Breast epithelium (tissue), 4 donors: ENCODE measurements around the gene KRT6C. TPM values are rescaled to one million over a fixed set of nuclear protein-coding genes. Genes with fewer than 3 reads are reported as not detected.
"Not testable (repeated sequence)": the region's sequence is repeated elsewhere in the genome, so short reads cannot be mapped to it uniquely, and the experiment has no call there.

Source experiments
- DNase-seq, 2 donors: peaks; one replicate each; pipeline ENCODE4 v3.0.0-alpha.2; 2019; ENCODE audit warnings: low spot score in 2 of 2
- H3K27ac ChIP-seq, 2 donors: fragments of 200-600 bp; sonication (generic) in 1 of 2; one replicate each; pipeline ENCODE4 v1.5.1; 2016 to 2019; ENCODE audit warnings: mild to moderate bottlenecking in 1 of 2
- H3K27me3 ChIP-seq, 2 donors: fragments of 200-600 bp; sonication (generic) in 1 of 2; one replicate each; pipeline versions ENCODE4 v1.5.1 to v1.6.0; 2017 to 2019; ENCODE audit warnings: control low read depth in 1 of 2, mild to moderate bottlenecking in 1 of 2
- H3K36me3 ChIP-seq: fragments of 200-600 bp; one replicate; pipeline ENCODE4 v1.5.1; 2019
- H3K4me1 ChIP-seq, 2 donors: fragments of 200-600 bp; sonication (generic); one replicate each; pipeline ENCODE4 v1.5.1; 2016 to 2019; ENCODE audit warnings: control low read depth in 1 of 2
- H3K4me3 ChIP-seq, 3 donors: fragments of 200-600 bp; sonication (generic); 1 replicate in 2 of 3; 2 replicates in 1 of 3; pipeline ENCODE4 v1.5.1; 2016 to 2019; ENCODE audit warnings: mild to moderate bottlenecking in 3 of 3, moderate library complexity in 2 of 3
- H3K9me3 ChIP-seq, 2 donors: fragments of 200-600 bp; sonication (generic) in 1 of 2; one replicate each; pipeline ENCODE4 v1.5.1; 2016 to 2019; ENCODE audit warnings: control low read depth in 1 of 2
- CTCF ChIP-seq, 3 donors: fragments of 450-650 bp; IDR thresholded peaks; one replicate each; pipeline ENCODE4 v1.5.1; 2016 to 2017; ENCODE audit warnings: antibody characterized with exemption in 3 of 3, mild to moderate bottlenecking in 3 of 3, moderate library complexity in 3 of 3
- POLR2A ChIP-seq: fragments of 450-650 bp; IDR thresholded peaks from one replicate; pipeline ENCODE4 v1.6.1; 2016; ENCODE audit warnings: antibody characterized with exemption, mild to moderate bottlenecking, moderate library complexity
- POLR2AphosphoS5 ChIP-seq, 3 donors: sonication (generic); formaldehyde crosslinking; IDR thresholded peaks; one replicate each; pipeline ENCODE4 v1.6.1; 2017; ENCODE audit warnings: antibody characterized with exemption in 3 of 3
- intact Hi-C: fragments of 100-400 bp; cut with DNase I; formaldehyde crosslinking; loops from one replicate; pipeline ENCODE4 v1.15.1; 2023; ENCODE audit warnings: low total_unique reads
- total RNA-seq, 3 donors: library from RNA; depleted of rRNA; stranded (reverse); fragments of >200 nt; gene quantifications; one replicate each; pipeline ENCODE4 v1.1.0, GENCODE V29; 2016

The KRT6C gene
- total RNA-seq, 3 donors from 2014 or later = not detected

DNA sequence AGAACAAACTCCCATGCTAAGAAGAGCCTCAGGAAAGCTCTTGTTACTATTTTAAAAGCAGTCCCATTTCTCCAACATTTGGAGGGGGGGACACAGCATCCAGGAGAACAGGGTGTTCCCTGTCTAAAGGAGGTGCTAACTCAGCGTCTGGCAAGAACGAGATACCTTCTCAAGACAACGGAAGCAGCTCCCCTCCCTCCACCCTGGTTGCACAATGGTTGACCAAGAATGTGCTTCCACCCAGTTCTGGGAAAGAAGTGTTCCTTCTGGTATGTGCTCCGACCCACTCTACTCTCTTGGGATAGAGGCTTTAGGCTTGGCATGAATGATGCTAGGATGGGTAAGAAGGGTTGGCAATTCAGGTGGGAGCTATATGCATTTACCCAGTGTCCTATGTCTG lies 20.9 kb upstream of the KRT6C start:
- H3K27ac ChIP-seq = peak overlapping the region; percentile 74 to 84

DNA sequence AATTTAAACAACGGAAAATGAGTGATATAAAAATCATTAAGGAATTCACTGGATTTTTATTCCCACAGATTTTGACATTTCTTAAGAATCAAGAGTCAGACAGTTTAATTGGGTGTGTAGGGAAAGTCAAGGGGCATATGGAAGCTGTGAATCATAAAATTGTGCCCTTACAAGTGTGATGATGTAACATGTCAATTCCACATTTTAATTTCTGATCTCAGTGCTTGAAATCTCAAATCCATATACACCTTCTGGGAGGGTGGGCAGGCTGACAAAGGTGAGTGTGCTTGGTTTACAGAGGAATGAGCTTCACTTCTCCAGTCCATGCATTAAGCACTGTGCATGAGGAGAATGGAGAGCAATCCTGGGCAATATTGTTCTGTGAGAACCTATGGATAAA lies 20.5 kb upstream of the KRT6C start:
- Histone ChIP-seq H3K27ac (peak overlapping the region; percentile 41 to 84), H3K4me1 (peaks cover 4 to 28% of the 10 kb centered on the region in 2 donors), H3K36me3 (no peaks in the 10 kb centered on the region), H3K27me3 (peaks cover 0 to 5% of the 10 kb centered on the region in 2 donors), H3K9me3 (no peaks in the 10 kb centered on the region), H3K4me3 (no peak overlapping the region)
- intact Hi-C loops = no loop called here
- no peak for TF ChIP-seq CTCF (IDR thresholded peaks at IDR 0.05)
- TF ChIP-seq POLR2AphosphoS5 (IDR thresholded peaks at IDR 0.05) = no peak
- no peak for TF ChIP-seq POLR2A
- DNase-seq = no peak

More for the DNA sequence above, 20.9 kb upstream of the KRT6C start:
- Histone ChIP-seq H3K4me3 (no peak overlapping the region), H3K9me3 (no peaks in the 10 kb centered on the region), H3K27me3 (peaks cover 0 to 5% of the 10 kb centered on the region in 2 donors), H3K4me1 (peaks cover 4 to 28% of the 10 kb centered on the region in 2 donors), H3K36me3 (no peaks in the 10 kb centered on the region)
- no peak for TF ChIP-seq POLR2A
- TF ChIP-seq POLR2AphosphoS5 (IDR thresholded peaks at IDR 0.05) = peak; percentile 77 to 87 (median 87)
- TF ChIP-seq CTCF (IDR thresholded peaks at IDR 0.05) = no peak
- intact Hi-C loops = no loop called here
- peak in 1 of 2 donors; percentile 92 for DNase-seq

GRCh38 chr12:52493172-52493571 lies 19.6 kb upstream of the KRT6C start, which contains the start of gene KRT6A:
Gene KRT6A, minus strand, starts transcription at chr12:52493257. Its CDS starts 69 bp downstream, at chr12:52493188.
- Histone ChIP-seq H3K36me3 (no peaks in the 10 kb centered on the region), H3K27ac (peak within 1 kb of the TSS; percentile 41 to 84), H3K4me3 (no peak within 1 kb of the TSS), H3K4me1 (peaks cover 4 to 28% of the 10 kb centered on the region in 2 donors), H3K9me3 (no peaks in the 10 kb centered on the region), H3K27me3 (peaks cover 0 to 5% of the 10 kb centered on the region in 2 donors)
- no peak for TF ChIP-seq CTCF (IDR thresholded peaks at IDR 0.05)
- TF ChIP-seq POLR2AphosphoS5 (IDR thresholded peaks at IDR 0.05) = no peak
- TF ChIP-seq POLR2A = no peak
- intact Hi-C loops = no loop called here
- no peak for DNase-seq

DNA sequence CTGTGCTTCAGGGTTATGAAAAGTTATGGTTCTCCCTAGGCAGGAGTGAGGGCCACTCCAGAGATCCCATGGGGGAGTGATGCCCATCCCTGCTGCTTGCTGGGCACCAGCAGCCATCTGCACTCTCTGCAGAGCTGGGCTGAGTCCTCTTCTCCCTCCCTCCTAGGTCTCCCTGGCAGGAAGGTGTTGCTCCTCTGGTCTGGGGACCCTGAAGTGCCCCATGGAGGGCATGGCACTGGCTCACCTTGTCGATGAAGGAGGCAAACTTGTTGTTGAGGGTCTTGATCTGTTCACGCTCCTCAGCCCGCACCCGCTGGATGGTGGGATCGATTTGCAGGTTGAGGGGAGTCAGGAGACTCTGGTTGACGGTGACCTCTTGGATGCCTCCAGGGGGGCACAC lies 18.8 kb upstream of the KRT6C start:
- not testable (repeated sequence) for H3K4me3 ChIP-seq

DNA sequence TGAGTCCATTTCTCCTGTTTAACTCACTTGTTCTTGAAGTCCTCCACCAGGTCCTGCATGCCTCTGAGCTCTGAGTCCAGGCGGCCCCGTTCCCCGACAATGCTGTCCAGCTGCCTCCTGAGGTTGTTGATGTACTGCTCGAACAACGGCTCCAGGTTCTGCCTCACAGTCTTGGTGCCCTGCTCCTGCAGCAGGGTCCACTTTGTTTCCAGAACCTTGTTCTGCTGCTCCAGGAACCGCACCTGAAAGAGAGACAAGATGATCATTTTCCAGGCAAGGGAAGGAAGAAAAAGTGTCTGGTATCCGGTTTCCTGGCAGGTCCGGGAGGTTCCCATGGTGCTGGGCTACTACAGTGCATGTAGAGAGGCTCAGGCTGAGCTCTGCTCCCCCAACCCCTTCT lies 17.9 kb upstream of the KRT6C start:
- H3K4me1 ChIP-seq = peaks cover 4 to 27% of the 10 kb centered on the region in 2 donors
- DNase-seq, H3K27ac ChIP-seq, H3K27me3 ChIP-seq, H3K4me3 ChIP-seq, H3K9me3 ChIP-seq, H3K36me3 ChIP-seq, intact Hi-C loops: not testable (repeated sequence)

More for the DNA sequence above, 18.8 kb upstream of the KRT6C start:
- peaks cover 4 to 28% of the 10 kb centered on the region in 2 donors for H3K4me1 ChIP-seq
- intact Hi-C loops, H3K36me3 ChIP-seq, H3K27me3 ChIP-seq, H3K27ac ChIP-seq, DNase-seq, H3K9me3 ChIP-seq: not testable (repeated sequence)

DNA sequence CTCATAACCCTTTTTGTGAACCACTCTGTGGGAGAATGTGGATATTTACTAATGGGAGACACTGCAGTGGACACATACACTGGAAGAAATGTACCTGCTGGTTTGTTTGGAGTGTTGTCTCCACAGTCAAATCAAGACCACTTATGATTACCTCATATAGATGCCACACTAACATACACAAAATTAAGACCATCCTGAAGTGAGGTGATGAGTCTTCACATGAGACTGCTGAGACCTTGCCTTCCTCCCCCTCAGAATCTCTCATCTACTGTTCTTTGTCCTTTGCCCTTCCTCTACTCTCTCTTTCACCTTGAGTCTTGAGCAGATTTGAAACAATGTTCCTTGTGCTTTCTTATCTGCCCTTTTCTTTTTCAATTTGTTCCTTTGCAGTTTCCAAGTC lies 15.1 kb upstream of the KRT6C start:
- Histone ChIP-seq H3K4me1 (peaks cover 0 to under 1% of the 10 kb centered on the region in 2 donors), H3K9me3 (no peaks in the 10 kb centered on the region), H3K27ac (no peak overlapping the region), H3K27me3 (peaks cover 0 to 5% of the 10 kb centered on the region in 2 donors), H3K36me3 (no peaks in the 10 kb centered on the region), H3K4me3 (no peak overlapping the region)
- DNase-seq = no peak
- intact Hi-C loops = no loop called here
- TF ChIP-seq CTCF (IDR thresholded peaks at IDR 0.05) (no peak), POLR2A (no peak), POLR2AphosphoS5 (IDR thresholded peaks at IDR 0.05) (no peak)

DNA sequence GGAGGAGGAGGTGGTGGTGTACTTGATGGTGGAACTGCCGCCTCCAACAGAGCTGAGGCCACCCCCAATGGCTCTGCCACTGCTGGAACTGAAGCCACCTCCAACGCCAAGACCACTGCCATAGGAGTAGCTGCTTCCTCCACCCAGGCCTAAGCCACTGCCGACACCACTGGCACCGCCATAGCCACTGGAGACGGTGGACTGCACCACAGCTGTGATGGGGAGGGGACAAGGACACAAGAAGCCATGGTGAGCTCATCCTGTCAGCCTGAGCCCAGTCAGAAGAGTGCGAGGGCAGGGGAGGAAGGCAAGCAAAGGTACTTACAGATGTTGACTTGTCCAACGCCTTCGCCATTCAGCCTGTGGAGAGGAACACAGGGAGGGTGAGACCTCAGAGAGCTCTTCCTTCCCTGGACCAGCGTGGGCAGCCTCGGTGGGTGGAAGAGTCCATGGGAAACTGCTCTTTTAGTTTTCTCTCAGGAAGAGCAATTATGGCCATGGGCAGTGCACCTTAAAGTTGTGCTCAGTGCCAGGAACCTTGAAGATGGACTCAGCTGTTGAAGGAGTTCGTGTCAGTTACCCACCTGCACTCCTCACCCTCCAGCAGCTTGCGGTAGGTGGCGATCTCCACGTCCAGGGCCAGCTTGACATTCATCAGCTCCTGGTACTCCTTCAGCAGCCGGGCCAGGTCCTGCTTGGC lies 14.3 kb upstream of the KRT6C start:
- H3K27me3 ChIP-seq, H3K4me3 ChIP-seq, H3K4me1 ChIP-seq, intact Hi-C loops, H3K36me3 ChIP-seq, H3K27ac ChIP-seq, H3K9me3 ChIP-seq, DNase-seq: not testable (repeated sequence)
